Activated naive CD4-positive, alpha-beta T cell treated with anti-CD3 and anti-CD28 coated beads, Interleukin-2, amount 10 ng/mL, durations not matched to agents 7 days and 5 days (primary cell): ENCODE data around the gene GDA.

ENCODE experiments used
- CTCF ChIA-PET: fragments of 350-600 bp; sonication (Branson Sonifier 250); formaldehyde crosslinking; loops from one replicate; lab custom pipeline; 2021; ENCODE audit warnings: antibody characterized with exemption; lab: Charles Lee
- DNase-seq: peaks from one replicate; pipeline ENCODE4 v3.0.0-alpha.2; 2020
- H3K27ac Mint-ChIP-seq: one replicate; pipeline ENCODE4 v1.8.0; 2021; ENCODE audit warnings: mild to moderate bottlenecking, moderate library complexity, mixed read lengths
- H3K27me3 Mint-ChIP-seq: one replicate; pipeline ENCODE4 v1.8.0; 2021; ENCODE audit warnings: mild to moderate bottlenecking, mixed read lengths
- H3K36me3 Mint-ChIP-seq: one replicate; pipeline ENCODE4 v1.8.0; 2021; ENCODE audit warnings: mixed read lengths
- H3K4me1 Mint-ChIP-seq: one replicate; pipeline ENCODE4 v1.8.0; 2021; ENCODE audit warnings: mixed read lengths
- H3K4me3 Mint-ChIP-seq: one replicate; pipeline ENCODE4 v1.8.0; 2021; ENCODE audit warnings: mild to moderate bottlenecking, moderate library complexity, mixed read lengths
- H3K9me3 Mint-ChIP-seq: one replicate; pipeline ENCODE4 v1.8.0; 2021; ENCODE audit warnings: mixed read lengths

Gene GDA

DNA sequence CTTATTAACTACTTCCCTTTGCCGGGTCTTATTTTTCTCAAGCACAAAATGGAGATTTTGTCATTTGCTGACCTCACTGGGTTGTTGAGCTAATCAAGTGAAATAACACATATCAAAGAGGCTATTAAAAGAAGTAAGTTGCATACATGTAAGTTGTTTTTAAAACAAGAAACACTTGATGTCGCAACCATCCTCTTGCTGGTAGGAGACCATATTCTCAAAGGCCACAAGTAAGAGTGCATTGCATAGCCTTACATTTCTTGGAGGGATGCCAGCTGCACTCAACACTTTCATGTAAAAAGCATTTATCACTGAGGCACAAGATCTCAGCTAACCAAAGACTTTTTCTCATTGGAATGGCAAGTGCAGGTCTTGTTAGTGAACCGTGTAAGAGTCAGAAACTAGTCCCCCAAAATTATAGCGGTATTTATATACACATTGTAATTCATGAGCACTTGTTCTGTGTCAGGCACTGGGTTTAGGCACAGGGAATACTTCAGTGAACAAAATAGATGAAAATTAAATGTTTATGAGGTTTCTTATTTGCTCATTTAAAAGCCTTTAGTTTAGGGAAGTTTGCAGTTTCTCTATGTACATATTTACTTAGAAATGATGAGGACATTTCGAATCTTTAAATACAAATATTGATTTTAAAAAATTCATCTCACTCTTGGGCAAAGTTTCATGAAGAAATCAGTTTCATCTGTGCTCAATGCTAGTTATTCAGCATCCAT is 143.8 kb downstream of the GDA start:
- DNase-seq, result no peak
- Mint-ChIP-seq H3K4me1 (peaks cover 3% of the 10 kb centered on the region), H3K9me3 (no peaks in the 10 kb centered on the region), H3K4me3 (no peak overlapping the region), H3K27ac (no peak overlapping the region), H3K36me3 (no peaks in the 10 kb centered on the region), H3K27me3 (peaks cover 20% of the 10 kb centered on the region)
- CTCF ChIA-PET, result interaction anchor here (0.6 to 4.3 kb wide), 14 partner anchors 12 to 528 kb away, joined by 3 to 35 read pairs (median 4); no protein-coding TSS in a partner anchor

DNA sequence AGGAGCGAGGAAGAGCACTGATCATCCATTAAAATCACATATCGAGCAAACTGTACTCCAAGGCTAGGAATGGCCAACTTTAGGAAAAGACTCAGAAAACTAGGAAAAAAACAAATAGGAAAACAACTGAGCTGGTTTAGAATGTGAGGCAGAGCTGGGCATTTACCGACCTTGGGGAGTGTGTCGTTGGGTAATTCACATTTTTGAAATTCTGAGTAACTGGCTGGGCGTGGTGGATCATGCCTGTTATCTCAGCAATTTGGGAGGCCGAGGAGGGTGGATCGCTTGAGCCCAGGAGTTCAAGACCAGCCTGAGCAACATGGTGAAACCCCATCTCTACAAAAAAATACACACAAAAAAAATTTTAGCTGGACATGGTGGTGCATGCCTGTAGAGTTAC is 145.7 kb downstream of the GDA start:
- CTCF ChIA-PET, result interaction anchor here (0.7 to 1.4 kb wide), 3 partner anchors 13 to 306 kb away, joined by 3 to 4 read pairs (median 3); no protein-coding TSS in a partner anchor
- no peak overlapping the region for H3K4me3 Mint-ChIP-seq

GRCh38 chr9:72297516-72297915 is 148.3 kb downstream of the GDA start:
- CTCF ChIA-PET, result interaction anchor here (2.2 kb wide), 1 partner anchor 16 kb away, joined by 5 read pairs; no protein-coding TSS in a partner anchor
- Mint-ChIP-seq H3K27ac (no peak overlapping the region), H3K27me3 (peaks cover 9% of the 10 kb centered on the region), H3K4me3 (no peak overlapping the region), H3K4me1 (peaks cover 13% of the 10 kb centered on the region), H3K36me3 (no peaks in the 10 kb centered on the region), H3K9me3 (peaks cover 5% of the 10 kb centered on the region)
- no peak for DNase-seq

More for the DNA sequence above, 145.7 kb downstream of the GDA start:
- Mint-ChIP-seq H3K36me3 (no peaks in the 10 kb centered on the region), H3K9me3 (no peaks in the 10 kb centered on the region), H3K27me3 (peaks cover 15% of the 10 kb centered on the region), H3K27ac (no peak overlapping the region), H3K4me1 (peaks cover 3% of the 10 kb centered on the region)
- DNase-seq, result no peak

GRCh38 chr9:72299017-72299603 is 149.9 kb downstream of the GDA start:
- no peak overlapping the region for H3K27ac Mint-ChIP-seq
- peaks cover 5% of the 10 kb centered on the region for H3K9me3 Mint-ChIP-seq
- peaks cover 5% of the 10 kb centered on the region for H3K27me3 Mint-ChIP-seq
- H3K36me3 Mint-ChIP-seq, result no peaks in the 10 kb centered on the region
- peaks cover 14% of the 10 kb centered on the region for H3K4me1 Mint-ChIP-seq
- DNase-seq, result no peak
- no peak overlapping the region for H3K4me3 Mint-ChIP-seq
- CTCF ChIA-PET, result no interaction called here

- no peaks in the 10 kb centered on the region for H3K27me3 Mint-ChIP-seq
- no peak for DNase-seq
- peaks cover 31% of the 10 kb centered on the region for H3K4me1 Mint-ChIP-seq
- no peak overlapping the region for H3K4me3 Mint-ChIP-seq
- H3K27ac Mint-ChIP-seq, result no peak overlapping the region
- peaks cover 5% of the 10 kb centered on the region for H3K9me3 Mint-ChIP-seq
- H3K36me3 Mint-ChIP-seq, result no peaks in the 10 kb centered on the region
- CTCF ChIA-PET, result no interaction called here
These were observed 151.6 kb downstream of the GDA start for GRCh38 chr9:72300873-72301272.
